ENCODE results near the gene PLA2G7.

Gene PLA2G7

GRCh38 chr6:46687619-46688097 is 47.5 kb downstream of the PLA2G7 start, which contains the start of gene TDRD6:
TSS of gene TDRD6 (plus strand) at chr6:46687885. CDS start at chr6:46688129, 244 bp downstream.
- no peak for DNase-seq

- DNase-seq, result peak; percentile 16
These were observed 50.4 kb downstream of the PLA2G7 start for GRCh38 chr6:46684771-46685170.

- no peak for DNase-seq
These were observed 57.9 kb downstream of the PLA2G7 start for GRCh38 chr6:46677314-46677654.

- DNase-seq, result no peak
These were observed 58.4 kb downstream of the PLA2G7 start for GRCh38 chr6:46676604-46677313.

GRCh38 chr6:46674410-46674809 is 60.8 kb downstream of the PLA2G7 start:
- DNase-seq, result no peak

GRCh38 chr6:46667377-46667776 is 67.8 kb downstream of the PLA2G7 start:
- DNase-seq, result no peak

- no peak for DNase-seq
These were observed 73.7 kb downstream of the PLA2G7 start for GRCh38 chr6:46661483-46661882.

GRCh38 chr6:46657642-46658041 is 77.5 kb downstream of the PLA2G7 start:
- no peak for DNase-seq

GRCh38 chr6:46655803-46656202 is 79.4 kb downstream of the PLA2G7 start:
- no peak for DNase-seq

All from fibroblast of skin of right quadriceps (primary cell).